ENCODE measurements around the gene ERLEC1. TPM values are rescaled to one million over a fixed set of nuclear protein-coding genes. Genes with fewer than 3 reads are reported as not detected.

Gene ERLEC1
- total RNA-seq, 1 donor from 2014 or later: 30.8 TPM

Other genes with a start within 250 kb of the ERLEC1 start
- gene CHAC2, start 19.2 kb upstream of the ERLEC1 start, total RNA-seq: 11.3 and 13.0 TPM in 2 replicates
- gene ASB3, start 91 bp upstream of the ERLEC1 start, total RNA-seq: 21.0 and 26.9 TPM in 2 replicates
- gene GPR75, start 72.9 kb downstream of the ERLEC1 start, total RNA-seq: 3.8 and 4.4 TPM in 2 replicates
- 56.6 and 65.2 TPM in 2 replicates for gene PSME4, start 183.9 kb downstream of the ERLEC1 start, total RNA-seq